ENCODE results near the gene VSTM2B.
"Not testable (repeated sequence)": the region's sequence is repeated elsewhere in the genome, so short reads cannot be mapped to it uniquely, and the experiment has no call there.

Gene VSTM2B

DNA sequence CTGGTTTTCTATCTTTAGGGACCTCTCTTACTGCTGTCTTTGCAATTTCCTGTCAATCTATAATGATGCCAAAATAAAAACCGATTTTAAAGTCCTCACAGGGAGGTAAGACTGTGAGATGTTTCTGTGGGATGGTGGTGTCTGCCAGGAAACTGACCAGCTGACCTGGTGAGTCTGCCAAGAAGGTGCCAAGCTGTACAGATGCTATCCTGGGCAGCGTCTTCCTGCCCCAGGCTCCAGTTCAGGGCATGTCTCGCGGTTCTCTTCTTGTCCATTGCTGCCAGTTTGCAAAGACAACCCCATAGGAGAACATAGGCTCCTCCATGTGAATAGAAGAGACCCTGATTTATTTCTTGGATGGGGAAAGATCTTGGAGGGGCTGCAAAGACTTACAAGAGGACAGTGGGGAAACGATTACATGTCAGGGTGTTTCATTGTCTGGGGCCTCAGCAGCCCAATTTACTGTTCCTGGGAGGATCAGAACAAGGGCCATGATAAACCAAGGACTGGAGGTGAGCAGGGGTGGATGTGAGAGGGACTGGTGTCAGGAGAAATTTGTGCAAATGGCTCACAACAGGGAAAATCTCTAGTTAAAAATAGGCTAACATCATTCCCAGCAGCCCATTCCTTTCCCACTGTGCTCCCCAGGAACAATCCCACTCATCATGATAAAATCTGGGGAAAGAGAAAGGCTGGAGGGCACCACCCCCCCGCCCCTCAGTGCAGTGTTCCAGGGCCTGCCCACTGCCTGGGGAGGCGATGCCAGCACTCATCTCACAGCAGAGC, 42.7 kb upstream of the VSTM2B start:
- H3K4me3 ChIP-seq (replicated peaks; ENCODE audit: low read depth, low read length), result no peak overlapping the region
- TF ChIP-seq, protein P1, sequence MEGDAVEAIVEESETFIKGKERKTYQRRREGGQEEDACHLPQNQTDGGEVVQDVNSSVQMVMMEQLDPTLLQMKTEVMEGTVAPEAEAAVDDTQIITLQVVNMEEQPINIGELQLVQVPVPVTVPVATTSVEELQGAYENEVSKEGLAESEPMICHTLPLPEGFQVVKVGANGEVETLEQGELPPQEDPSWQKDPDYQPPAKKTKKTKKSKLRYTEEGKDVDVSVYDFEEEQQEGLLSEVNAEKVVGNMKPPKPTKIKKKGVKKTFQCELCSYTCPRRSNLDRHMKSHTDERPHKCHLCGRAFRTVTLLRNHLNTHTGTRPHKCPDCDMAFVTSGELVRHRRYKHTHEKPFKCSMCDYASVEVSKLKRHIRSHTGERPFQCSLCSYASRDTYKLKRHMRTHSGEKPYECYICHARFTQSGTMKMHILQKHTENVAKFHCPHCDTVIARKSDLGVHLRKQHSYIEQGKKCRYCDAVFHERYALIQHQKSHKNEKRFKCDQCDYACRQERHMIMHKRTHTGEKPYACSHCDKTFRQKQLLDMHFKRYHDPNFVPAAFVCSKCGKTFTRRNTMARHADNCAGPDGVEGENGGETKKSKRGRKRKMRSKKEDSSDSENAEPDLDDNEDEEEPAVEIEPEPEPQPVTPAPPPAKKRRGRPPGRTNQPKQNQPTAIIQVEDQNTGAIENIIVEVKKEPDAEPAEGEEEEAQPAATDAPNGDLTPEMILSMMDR (IDR thresholded peaks at IDR 0.05; ENCODE audit: low read length, missing control alignments), result no peak
- no peak for DNase-seq (ENCODE audit: low read depth)

- no peak overlapping the region for H3K4me3 ChIP-seq (replicated peaks; ENCODE audit: low read depth, low read length)
- no peak for DNase-seq (ENCODE audit: low read depth)
- TF ChIP-seq, protein P1 (IDR thresholded peaks at IDR 0.05; ENCODE audit: low read length, missing control alignments), result no peak
Observed at GRCh38 chr19:29483641-29483920, 42.2 kb upstream of the VSTM2B start.

DNA sequence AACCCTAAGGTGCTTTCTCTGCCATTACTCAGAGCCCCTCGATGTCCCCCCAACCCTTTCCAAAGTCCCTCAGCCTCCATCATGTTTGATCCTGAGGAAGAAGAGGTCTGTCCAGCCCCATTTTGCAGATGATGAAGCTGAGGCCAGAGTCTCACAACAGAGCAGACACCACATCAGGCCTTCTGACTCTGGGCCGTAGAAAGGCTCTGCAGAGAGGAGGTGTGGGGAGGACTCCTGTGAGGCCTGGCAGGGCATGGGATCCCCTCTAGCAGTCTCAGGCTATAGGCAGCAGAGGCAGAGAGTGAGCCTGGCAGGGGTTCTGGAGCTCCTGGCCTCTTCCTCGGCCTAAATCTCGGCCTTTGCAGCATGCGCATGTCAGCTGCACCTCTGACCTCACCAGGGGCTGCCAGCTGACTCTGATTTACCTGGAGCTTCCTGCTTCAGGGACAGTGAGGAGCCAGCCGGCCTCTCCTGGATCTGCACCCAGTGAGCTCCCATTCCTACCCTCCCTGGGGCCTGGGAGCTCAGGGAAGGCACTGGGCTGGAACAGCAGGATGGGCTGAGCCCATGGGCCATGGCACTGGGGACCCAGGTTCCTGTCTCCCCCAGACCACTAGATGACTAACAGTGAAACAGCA, 41.7 kb upstream of the VSTM2B start:
- DNase-seq (ENCODE audit: low read depth), result no peak
- TF ChIP-seq, protein P1 (IDR thresholded peaks at IDR 0.05; ENCODE audit: low read length, missing control alignments), result no peak
- H3K4me3 ChIP-seq (replicated peaks; ENCODE audit: low read depth, low read length), result no peak overlapping the region

- TF ChIP-seq, protein P1 (IDR thresholded peaks at IDR 0.05; ENCODE audit: low read length, missing control alignments), result no peak
- no peak for DNase-seq (ENCODE audit: low read depth)
- H3K4me3 ChIP-seq (replicated peaks; ENCODE audit: low read depth, low read length), result no peak overlapping the region
Observed at GRCh38 chr19:29484876-29485275, 40.9 kb upstream of the VSTM2B start.

GRCh38 chr19:29485293-29485692, 40.5 kb upstream of the VSTM2B start:
- H3K4me3 ChIP-seq (replicated peaks; ENCODE audit: low read depth, low read length), result no peak overlapping the region
- DNase-seq (ENCODE audit: low read depth), result no peak
- TF ChIP-seq, protein P1 (IDR thresholded peaks at IDR 0.05; ENCODE audit: low read length, missing control alignments), result no peak

GRCh38 chr19:29486961-29487360, 38.8 kb upstream of the VSTM2B start:
- DNase-seq (ENCODE audit: low read depth); H3K4me3 ChIP-seq (replicated peaks; ENCODE audit: low read depth, low read length): not testable (repeated sequence)

DNA sequence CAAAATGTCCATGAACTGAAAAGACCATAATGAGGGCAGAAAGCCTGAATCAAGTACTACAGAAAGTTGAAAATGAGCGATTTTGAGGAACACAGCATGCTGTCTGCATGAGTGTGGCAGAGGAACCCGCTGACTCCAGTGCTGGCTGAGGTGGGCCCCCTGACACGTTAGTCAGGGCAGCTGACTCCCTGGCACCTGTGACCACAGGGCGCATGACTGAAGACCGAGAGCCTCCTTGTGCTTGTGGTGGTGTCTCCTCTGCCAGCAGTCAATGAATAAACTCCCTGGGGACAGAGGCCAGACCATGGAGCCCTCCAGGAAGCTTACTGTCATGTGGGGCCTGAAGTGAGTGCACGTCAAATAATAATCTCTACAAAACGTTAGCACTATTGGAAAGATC, 38.4 kb upstream of the VSTM2B start:
- TF ChIP-seq, protein P1 (IDR thresholded peaks at IDR 0.05; ENCODE audit: low read length, missing control alignments), result no peak
- DNase-seq (ENCODE audit: low read depth), result no peak
- H3K4me3 ChIP-seq (replicated peaks; ENCODE audit: low read depth, low read length), result no peak overlapping the region
